HG03064 (cell line): Measurements from ENCODE around the gene SIRT5.

Experiments used
- ATAC-seq: cut with Tn5 transposase; IDR thresholded peaks from one replicate; pipeline ENCODE4 v1.9.1; 2021; ENCODE audit warnings: low read depth; ENCODE audit not compliant: unreplicated experiment

SIRT5 gene

DNA sequence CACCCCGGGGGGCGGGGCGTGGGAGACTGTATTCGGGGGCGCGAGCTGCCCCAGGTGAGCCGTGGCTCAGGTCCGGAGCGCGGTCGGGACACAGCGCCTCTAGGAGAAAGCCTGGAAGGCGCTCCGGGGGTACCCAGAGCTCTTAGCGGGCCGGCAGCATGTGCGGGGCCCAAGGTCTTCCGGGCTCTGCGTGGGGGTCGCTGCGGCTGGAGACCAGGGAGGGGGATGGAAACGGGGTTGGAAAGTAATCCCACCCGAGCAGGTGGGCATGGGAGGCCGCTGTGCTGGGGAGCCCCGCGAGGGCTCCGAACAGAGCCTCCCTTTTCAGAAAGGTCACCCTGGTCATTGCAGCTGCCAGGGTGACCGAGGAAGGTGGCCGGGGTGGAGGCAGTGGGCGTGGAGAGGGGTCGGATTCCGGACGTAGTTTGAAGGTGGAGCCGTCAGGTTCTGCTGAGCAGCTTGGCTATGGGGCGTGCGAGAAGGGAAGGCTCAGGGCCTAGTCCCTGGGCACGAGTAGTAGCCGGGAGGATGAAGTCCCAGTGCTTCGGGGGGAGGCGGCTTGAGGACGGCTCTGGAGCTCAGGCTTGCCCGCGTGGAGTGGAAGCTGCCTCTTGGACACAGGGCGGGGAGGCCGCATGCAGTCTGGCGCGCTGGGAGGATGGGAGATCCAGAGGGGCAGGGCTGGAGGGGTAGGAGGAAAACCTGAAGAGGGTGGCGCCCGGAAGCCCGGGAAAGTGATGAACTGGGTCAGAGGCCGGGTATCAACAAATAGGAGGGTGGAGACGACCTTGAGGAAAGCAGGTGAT is at the start of gene SIRT5:
TSS of gene SIRT5 (plus strand) at position 31 of the 806 bp plus-strand sequence. CDS start 9,510 bp downstream, outside the sequence.
- ATAC-seq, result peak; percentile 55

- ATAC-seq, result no peak
These were observed 49.4 kb upstream of the SIRT5 start for GRCh38 chr6:13524801-13525508.

DNA sequence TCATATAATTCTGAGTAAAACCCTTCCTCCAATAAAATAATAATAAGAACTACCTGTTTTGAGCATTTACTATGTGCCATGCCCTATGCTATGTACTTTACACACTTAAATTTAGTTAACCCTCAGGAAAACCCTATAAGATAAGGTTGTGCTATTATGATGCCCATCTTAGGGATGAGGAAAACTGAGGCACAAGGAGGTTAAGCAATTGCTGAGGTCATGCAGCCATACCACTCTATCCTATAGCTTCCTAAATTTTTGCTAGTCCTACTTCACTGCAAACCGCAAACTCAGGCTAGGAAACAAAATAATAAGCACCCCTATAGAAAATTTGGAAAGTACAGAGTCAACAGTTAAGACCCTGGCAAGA is 48.1 kb upstream of the SIRT5 start:
- ATAC-seq, result no peak

- peak; percentile 62 for ATAC-seq
These were observed 47.4 kb upstream of the SIRT5 start for GRCh38 chr6:13526727-13527670.

DNA sequence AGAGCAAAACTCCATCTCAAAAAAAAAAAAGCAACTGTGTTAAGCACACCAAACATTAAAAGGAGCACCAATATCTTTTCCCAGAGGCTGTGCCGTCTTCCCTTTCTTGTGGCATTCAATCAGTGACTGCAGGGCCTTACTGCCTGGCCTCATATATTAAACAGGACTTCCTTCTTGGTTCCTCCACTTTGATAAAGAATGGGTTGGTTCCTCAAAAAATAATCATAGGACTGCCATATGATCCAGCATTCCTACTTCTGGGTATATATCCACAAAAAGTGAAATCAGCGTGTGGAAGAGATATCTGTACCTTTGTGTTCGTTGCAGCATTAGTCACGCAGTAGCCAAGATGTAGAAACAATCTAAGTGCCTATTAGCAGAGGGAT is 46.7 kb upstream of the SIRT5 start:
- ATAC-seq, result no peak

- ATAC-seq, result no peak
These were observed 46.2 kb upstream of the SIRT5 start for GRCh38 chr6:13528232-13528631.

GRCh38 chr6:13528777-13529343 is 45.5 kb upstream of the SIRT5 start:
- no peak for ATAC-seq

DNA sequence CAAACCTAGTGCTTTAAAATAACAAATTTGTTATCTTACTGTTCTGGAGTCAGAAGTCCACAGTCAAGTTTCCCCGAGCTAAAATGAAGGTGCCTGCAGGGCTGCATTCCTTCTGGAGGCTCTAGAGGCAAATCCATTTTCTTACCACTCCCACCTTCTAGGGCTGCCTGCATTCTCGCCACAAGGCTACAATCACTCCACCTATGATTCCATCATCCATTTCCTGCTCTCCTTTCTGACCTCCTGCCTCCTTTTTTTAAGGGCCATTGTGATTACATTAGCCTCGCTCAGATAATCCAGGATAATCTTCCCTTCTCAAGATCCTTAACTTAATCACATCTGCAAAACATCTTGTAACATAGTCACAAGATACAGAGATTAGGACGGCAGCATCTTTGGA is 42.4 kb upstream of the SIRT5 start:
- ATAC-seq, result no peak

- no peak for ATAC-seq
These were observed 39.9 kb upstream of the SIRT5 start for GRCh38 chr6:13534536-13534935.

- no peak for ATAC-seq
These were observed 39.1 kb upstream of the SIRT5 start for GRCh38 chr6:13535306-13535705.

DNA sequence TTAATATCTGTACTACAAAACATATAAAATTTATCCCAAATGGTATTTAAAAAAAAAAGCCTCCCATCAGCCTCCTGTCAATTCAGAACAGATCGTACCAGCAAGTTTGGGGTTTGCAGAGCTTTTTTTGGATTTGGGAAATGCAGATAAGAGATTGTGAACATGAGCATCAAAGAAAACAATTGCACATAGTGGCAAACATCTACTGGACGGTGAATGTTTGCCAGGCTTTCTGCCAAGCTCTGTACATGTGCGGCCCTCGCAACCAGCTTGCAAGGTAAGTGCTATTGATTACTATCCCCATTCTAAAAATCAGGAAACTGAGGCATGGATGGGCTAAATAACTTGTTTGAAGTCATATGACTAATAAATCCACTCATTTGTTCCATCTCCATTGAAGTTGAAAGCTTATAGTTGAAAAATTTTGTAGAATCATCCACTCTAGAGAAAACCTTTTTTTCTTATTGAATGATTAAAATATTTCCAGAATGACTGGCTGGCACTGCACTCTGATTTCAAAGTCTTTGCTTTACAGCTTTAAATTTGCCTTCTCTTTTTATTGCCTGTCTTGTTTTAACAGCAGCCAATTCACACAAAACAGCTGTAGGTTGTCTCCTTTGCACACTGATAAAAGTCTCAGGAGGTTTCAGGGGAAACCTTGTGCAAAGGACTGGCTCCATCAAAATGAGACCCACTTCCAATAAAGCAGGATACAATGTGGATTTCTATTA is 37.4 kb upstream of the SIRT5 start:
- ATAC-seq, result no peak

DNA sequence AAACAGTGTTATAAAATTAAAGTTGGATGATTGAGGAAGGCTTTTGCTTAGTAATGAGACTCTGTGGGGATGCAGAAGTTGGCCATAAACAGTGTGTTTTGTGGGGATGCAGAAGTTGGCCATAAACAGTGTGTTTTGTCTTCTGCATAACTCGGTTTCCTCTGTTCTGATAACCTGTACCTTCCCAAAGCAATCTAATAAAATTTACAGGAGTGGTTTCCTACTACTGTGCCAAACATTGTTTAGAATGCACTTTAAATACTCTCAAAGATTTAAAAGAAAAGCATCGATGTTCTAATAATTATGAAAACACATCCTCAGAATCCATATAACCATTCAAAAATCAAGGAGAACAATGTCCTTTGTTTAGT is 36.9 kb upstream of the SIRT5 start:
- ATAC-seq, result no peak

DNA sequence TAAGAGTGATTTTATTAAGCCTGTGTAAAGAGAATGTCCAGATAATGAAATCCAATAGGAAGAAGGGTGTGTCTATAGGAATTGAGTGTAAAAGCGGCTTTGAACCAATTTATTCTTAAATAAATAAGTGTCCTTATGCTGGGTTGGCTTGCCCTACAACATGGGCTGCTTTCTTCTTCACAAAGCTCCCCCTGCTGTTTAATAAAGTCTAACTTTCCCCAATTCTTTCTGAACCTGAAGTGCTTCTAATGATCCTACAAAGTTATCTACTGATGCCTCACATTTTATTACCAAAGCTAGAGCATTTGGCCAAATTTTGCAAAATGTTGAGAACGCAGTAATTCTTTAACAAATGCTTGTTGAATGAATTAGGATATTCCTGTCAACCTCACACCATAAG is 36.3 kb upstream of the SIRT5 start:
- ATAC-seq, result no peak

- no peak for ATAC-seq
These were observed 35.8 kb upstream of the SIRT5 start for GRCh38 chr6:13538600-13538999.

DNA sequence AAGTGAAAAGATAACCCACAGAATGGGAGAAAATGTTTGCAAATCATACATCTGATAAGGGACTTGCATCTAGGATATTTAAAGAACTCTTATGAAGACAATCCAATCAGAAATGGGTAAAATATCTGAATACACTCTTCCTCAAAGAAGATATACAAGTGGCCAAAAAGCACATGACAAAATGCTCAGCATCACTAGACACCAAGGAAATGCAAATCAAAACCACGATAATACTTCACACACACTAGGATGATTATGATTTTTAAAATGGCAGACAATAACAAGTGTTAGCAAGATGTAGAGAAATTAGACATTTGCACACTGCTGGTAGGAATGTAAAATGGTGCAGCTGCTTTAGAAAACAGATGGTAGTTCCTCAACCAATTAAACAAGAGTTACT is 34.8 kb upstream of the SIRT5 start:
- no peak for ATAC-seq

- ATAC-seq, result no peak
These were observed 32.9 kb upstream of the SIRT5 start for GRCh38 chr6:13541496-13541895.

DNA sequence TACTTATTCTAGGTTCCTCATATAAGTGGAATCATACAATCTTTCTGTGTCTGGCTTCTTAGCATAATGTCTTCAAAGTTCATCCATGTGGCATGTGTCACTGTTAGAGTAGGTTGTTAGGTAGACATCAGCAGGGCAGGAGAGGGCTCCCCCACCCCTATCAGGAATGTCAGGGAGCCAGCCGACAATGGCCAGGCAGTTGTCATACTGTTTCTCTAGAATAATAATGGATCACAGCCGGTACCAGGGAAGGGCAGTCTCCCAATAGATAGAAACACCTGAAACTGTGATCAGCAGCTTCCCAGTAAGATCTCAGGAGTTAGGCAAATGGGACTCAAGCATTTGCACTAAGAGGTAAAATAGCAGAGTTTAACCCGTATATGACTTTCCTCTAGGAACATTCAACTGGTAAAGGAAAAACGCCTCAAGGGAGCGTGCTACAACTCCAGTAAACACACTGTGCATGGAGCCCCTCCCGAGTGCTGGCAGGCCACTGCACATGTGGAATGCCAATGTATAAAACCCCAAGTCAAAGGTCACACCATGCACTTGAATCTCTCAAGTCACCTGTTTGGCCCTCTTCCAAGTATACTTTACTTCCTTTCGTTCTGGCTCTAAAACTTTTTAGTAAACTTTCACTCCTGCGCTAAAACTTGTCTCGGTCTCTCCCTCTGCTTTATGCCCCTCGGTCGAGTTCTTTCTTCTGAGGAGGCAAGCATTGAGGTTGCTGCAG is 29.8 kb upstream of the SIRT5 start:
- no peak for ATAC-seq

DNA sequence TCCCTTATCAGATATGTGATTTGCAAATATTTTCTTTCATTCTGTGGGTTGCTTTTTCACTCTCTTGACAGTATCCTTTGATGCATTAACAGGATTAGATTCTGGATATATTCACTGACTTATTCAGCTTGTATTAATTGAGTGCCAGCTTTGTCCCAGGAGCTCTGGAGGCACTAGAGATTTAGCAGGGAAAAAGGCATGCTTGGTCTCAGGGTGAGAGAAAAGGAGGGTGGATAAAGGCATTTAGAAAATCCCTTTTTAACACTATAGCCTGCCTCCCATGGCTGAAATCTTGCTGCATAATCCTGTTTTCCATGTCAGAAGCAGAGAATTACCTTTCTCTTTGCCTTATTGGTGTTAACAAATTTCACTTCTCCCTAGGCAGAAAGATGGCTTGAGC is 28.5 kb upstream of the SIRT5 start:
- ATAC-seq, result no peak

DNA sequence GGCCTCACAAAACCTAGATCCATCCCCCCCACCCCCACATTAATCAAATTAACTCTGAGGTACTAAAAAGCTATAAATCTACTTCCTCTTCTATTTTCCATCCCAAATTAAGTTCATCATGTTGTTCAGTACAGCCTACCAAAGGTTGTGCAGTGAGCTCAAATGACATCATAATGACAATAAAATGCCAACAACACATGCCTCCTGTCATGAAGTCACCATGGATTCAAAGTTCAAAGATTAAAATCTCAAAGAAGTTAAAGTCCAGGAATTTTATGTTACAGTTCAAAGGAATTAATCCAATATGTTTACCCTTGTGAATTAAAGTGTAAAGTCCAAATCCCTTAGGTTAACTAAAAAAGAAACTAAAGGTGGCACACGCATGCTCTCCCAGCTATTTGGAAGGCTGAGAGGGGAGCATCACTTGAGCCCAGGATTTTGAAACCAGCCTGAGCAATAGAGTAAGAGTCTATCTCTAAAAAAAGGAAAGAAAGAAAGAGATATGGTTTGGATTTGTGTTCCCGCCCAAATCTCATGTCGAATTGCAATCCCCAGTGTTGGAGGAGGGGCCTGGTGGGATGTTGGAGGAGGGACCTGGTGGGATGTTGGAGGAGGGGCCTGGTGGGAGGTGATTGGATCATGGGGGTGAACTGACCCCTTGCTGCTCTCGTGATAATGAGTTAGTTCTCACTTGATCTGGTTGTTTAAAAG is 25.7 kb upstream of the SIRT5 start:
- ATAC-seq, result no peak
